HG03571 (cell line): ENCODE results near the gene CALML6.

ENCODE experiments used
- ATAC-seq: cut with Tn5 transposase; IDR thresholded peaks from one replicate; pipeline ENCODE4 v1.9.1; 2021; ENCODE audit not compliant: unreplicated experiment

The CALML6 gene

GRCh38 chr1:1941868-1942752 is 27.1 kb downstream of the CALML6 start:
- no peak for ATAC-seq

DNA sequence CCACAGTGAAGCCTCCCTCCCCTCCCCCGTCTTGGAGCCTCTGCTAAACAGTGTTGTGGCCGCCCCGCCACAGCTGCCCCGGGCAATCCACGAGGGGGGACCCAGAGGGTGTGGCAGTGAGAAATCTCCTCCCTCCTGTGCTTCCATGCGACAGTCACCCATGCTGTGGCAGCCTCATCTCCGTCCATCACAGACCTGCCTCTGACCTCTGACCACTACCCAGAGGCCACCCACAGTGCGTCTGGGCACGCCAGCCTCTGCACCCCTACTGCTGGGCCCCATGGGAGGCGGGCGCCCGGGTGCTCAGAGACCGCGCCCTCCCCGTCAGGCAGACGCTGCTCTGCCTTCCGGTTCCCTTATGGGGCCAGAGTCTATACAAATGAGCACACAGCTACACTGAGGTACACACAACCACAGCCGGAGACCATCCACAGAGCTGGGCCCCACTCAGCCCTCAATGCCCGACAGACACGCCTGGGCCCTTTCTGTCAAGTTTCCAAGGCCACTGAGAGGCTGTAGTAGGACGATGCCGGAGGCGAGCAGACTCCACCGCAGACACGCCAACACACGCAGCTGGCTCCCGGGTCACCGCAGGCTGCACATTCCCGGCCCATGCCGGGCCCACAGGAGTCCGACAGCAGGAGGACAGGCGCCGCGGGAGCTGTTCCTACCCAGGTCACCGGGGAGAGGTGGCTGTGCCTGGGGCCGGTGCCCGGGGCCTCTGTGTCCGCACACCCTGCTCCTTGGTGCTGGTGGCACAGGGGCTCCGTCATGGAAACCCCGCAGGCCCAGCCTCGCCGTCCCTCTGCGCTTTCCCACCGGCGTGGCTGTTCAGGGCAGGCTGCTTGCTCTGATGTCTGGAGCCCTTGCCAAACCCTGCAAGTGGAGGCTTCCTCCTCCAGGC is 27.9 kb downstream of the CALML6 start:
- ATAC-seq, result no peak

GRCh38 chr1:1943834-1944570 is 28.9 kb downstream of the CALML6 start:
- no peak for ATAC-seq

DNA sequence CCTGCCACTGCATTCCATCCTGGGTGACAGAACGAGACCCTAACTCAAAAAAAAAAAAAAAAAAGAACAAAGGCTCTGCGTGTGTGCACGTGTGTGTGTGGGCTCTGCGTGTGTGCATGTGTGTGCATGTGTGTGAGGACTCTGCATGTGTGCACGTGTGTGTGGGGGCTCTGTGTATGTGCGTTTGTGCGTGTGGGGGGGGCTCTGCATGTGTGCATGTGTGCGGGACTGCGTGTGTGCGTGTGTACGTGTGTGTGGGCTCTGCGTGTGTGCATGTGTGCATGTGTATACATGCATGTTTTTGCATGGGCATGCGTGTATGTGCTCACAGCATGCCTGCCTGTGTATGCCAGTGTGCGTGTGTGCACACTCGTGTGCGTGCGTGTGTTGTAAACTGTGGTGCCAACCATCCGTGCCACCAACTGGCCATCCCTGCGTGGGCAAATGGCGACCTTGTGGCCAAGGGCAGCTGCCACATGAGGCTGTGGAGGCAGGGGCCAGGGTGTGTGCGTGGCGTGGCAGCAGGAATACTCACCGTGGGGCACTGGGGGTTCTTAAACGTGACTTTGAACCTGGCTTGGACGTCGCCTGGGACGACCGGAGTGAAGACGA is 30.8 kb downstream of the CALML6 start:
- ATAC-seq, result no peak

- ATAC-seq, result no peak
Measured at GRCh38 chr1:1946540-1946939, 31.5 kb downstream of the CALML6 start.

DNA sequence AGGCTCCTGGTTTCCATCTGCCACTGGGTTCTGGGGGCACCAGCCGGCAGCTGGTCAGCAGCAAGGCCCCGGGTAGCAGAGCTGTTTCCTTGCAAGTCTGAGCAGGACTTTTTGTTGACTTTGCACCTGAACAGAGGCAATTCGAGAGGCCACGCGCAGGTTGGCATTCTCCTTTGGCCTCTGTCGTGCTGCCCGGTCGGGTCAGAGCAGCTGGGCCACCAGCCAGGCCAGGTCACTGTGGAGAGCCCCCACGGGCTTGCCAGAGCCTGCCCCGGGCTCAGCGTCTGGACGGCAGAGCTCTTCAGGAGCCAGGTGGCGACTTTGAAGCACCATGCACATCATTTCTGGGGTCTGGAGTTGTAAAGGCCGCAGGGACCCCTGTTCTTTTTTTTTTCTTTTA is 32.4 kb downstream of the CALML6 start:
- no peak for ATAC-seq

- no peak for ATAC-seq
Measured at GRCh38 chr1:1948783-1949182, 33.7 kb downstream of the CALML6 start.

GRCh38 chr1:1950940-1951339 is 35.9 kb downstream of the CALML6 start:
- ATAC-seq, result no peak

DNA sequence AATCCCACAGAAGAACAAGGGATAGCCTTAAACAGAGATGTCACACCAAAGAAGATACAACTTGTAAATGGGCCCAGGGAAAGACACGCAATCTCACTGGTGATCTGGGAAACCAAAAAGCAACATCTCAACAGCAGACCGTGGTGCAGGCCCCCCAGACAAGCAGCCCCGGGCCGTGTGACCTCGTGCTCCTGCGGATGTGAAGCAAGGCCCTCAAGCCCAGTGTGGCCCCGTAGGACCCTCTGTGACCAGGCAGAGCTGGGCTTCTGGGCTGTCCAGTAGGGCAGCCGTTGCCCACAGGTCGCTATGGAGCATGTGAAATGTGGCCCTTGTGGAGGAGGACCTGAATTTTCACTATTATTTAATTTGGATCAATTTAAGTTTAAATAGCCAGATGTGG is 39.0 kb downstream of the CALML6 start:
- no peak for ATAC-seq

DNA sequence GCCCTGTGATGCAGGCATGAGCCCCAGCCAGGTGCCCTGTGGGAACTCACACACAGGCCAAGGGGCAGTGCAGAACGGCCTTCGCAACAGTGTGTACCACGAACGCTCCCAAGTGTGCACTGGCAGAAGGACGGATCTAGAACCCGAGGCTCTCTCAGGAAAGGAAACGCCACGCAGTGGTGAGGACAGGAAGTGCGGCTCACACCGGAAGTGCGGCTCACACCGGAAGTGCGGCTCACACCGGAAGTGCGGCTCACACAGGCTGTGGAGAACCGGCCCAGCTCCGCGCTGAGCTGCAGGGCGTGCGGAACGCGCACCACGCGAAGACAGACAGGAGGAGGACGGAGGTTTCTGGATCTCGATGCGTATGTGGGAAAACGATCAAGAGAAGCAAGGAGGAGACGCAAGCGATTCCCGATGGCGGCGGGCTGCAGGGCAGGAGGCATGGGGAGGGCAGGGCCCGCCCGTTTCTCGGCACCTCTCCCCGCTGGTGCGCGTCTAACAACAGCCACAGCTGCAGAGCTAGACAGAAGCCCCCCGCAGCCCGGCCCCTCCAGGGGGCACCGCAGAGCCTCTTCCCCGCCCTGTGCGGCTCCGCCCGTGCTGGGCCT is 39.9 kb downstream of the CALML6 start:
- ATAC-seq, result no peak

- no peak for ATAC-seq
Measured at GRCh38 chr1:1955621-1956094, 40.6 kb downstream of the CALML6 start.

GRCh38 chr1:1956101-1956500 is 41.0 kb downstream of the CALML6 start:
- no peak for ATAC-seq

DNA sequence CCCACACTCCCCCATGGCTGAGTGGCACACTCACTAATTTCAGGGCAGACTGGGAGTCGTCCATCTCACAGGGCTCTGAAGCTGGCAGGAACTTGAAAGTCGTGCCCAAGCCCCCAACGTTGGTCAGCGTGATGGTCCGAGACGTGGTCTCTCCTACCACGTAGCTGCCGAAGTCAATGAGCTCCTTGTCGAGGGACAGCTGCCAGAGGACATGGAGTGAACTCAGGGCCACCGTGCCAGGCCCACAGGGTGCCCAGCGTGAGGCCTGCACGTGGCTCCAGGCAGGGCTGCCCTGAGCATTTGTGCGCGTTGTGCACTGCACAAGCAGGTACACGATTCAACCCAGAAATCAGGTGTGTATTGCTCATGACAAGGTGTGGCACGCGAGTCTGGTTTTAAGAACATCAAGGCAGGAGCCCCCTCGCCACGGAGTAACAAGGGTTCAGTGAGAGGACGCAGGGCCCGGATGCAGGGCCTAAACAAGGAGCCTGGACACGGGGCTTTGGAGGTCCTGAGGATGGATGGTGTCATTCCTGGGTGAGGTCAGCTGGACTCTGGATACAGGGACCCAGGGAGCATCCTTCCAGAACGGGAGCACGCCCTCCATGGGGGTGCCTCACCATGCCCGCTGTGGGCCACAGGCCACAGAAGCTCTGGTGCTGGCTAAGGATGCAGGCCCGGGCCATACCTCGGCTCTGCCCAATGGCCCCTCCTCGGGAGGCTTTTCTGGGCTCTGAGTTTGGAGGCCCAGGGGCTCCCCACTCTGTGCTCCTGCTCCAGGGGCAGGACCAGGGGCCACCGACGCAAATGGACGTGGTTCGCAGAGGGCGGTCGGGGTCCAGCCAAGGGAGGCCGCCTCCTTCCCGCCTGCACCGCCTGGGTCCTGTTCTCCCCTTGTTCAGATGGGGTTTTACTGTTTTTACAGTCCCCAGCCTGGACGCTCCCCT is 41.8 kb downstream of the CALML6 start:
- ATAC-seq, result no peak

GRCh38 chr1:1957533-1957961 is 42.5 kb downstream of the CALML6 start:
- no peak for ATAC-seq

DNA sequence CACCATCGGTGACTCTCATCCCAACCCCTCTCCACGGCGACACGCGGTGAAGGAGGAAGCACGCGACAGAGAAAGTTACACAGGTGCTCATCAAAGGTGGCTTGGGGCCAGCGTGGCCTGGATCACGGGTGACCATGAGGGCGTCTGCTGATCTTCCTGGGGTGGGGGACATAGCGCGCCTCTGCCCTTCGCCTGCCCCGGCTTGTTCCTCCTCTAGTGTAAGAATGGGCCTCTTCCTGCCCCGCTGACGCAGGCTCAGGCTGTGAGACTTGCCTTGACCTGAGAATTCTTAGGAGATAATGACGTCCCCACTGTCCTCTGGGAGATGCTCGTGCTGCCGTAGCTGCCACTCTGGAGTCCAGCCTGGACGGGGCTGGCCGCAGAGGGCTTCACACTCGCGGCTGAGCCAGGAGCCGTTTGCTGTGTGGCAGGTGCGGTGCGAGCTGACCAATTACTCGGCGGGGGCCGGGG is 43.0 kb downstream of the CALML6 start:
- no peak for ATAC-seq

DNA sequence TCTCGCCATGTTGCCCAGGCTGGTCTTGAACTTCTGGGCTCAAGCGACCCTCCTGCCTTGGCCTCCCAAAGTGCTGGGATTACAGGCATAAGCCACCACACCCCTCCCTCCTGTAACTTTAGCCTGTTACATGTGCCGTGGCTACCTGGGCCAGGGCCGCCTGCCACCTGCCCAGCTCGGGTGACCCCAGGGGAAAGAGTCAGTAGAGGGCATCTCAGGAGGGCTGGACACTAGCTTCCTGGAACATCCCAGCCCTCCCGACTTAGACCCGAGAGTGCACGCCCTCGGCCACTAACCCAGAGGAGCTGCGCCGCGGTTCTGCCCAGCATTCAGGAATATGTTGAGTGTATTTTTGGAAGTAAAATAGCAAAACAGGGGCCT is 44.4 kb downstream of the CALML6 start:
- no peak for ATAC-seq

DNA sequence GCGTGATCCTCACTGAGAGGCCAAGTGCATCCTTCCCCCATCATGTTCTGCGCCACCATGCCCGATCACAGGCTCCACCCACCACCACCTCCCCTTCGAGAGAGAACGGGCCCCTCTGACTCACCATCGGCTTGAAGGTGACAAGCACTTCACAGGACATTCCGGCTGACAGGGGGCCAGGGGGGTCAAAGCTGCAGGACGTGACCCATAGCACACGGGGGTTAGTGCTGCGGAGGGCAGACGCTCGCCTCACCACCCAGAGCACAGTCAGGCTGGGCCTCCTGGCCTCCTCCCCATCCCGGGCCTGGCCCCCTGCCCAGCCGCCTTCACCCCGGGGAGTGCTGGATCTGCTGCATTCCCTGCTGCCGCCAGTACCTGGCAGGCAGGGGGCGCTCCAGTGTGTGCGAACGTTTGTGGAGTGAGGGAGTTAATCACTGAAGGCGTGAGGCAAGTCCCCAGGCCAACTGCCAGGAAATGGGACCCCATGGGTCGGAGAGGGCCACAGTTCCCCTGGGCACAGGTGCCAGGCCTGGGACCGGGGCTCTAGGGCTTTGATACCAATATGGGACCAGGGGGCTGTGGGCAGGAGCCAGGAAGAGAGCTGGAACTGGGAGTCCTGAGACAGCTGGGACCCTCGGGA is 44.9 kb downstream of the CALML6 start:
- no peak for ATAC-seq

GRCh38 chr1:1960480-1961196 is 45.6 kb downstream of the CALML6 start:
- ATAC-seq, result no peak
